Nephron progenitor cell (in vitro differentiated cells): ENCODE measurements around the gene C1orf174.

Source experiments
- DNase-seq: peaks from one replicate; pipeline ENCODE4 v3.0.0; 2021
- H3K27ac Mint-ChIP-seq: 2 replicates; pipeline ENCODE4 v1.8.0; 2021; ENCODE audit warnings: mild to moderate bottlenecking, moderate library complexity, mixed read lengths
- H3K27me3 Mint-ChIP-seq: 2 replicates; pipeline ENCODE4 v1.8.0; 2021; ENCODE audit warnings: mild to moderate bottlenecking, low read depth, mixed read lengths; ENCODE audit not compliant: poor library complexity
- H3K36me3 Mint-ChIP-seq: 2 replicates; pipeline ENCODE4 v1.8.0; 2021; ENCODE audit warnings: low read depth, mixed read lengths
- H3K4me1 Mint-ChIP-seq: 2 replicates; pipeline ENCODE4 v1.8.0; 2021; ENCODE audit warnings: mixed read lengths
- H3K4me3 Mint-ChIP-seq: 2 replicates; pipeline ENCODE4 v1.8.0; 2021; ENCODE audit warnings: mild to moderate bottlenecking, moderate library complexity, mixed read lengths
- H3K9me3 Mint-ChIP-seq: 2 replicates; pipeline ENCODE4 v1.8.0; 2021; ENCODE audit warnings: mild to moderate bottlenecking, moderate library complexity, mixed read lengths
- CTCF ChIP-seq: fragments of 200-600 bp; sonication (generic); IDR thresholded peaks from 2 replicates; pipeline ENCODE4 v1.5.0; 2021; ENCODE audit warnings: antibody characterized with exemption

The C1orf174 gene

GRCh38 chr1:3886691-3887090 is 13.4 kb downstream of the C1orf174 start:
- Mint-ChIP-seq H3K4me1 (no peaks in the 10 kb centered on the region), H3K4me3 (no peak overlapping the region), H3K27me3 (no peaks in the 10 kb centered on the region), H3K27ac (peak overlapping the region; percentile 73), H3K9me3 (no peaks in the 10 kb centered on the region), H3K36me3 (peaks cover 43% of the 10 kb centered on the region)
- no peak for TF ChIP-seq CTCF
- DNase-seq, result no peak

- H3K4me1 Mint-ChIP-seq, result no peaks in the 10 kb centered on the region
- DNase-seq, result no peak
- H3K27me3 Mint-ChIP-seq, result no peaks in the 10 kb centered on the region
- TF ChIP-seq CTCF, result no peak
- H3K9me3 Mint-ChIP-seq, result no peaks in the 10 kb centered on the region
- H3K36me3 Mint-ChIP-seq, result peaks cover 43% of the 10 kb centered on the region
- peak overlapping the region; percentile 73 for H3K27ac Mint-ChIP-seq
- H3K4me3 Mint-ChIP-seq, result no peak overlapping the region
Measured at GRCh38 chr1:3886106-3886670, 13.9 kb downstream of the C1orf174 start.

- H3K27me3 Mint-ChIP-seq, result no peaks in the 10 kb centered on the region
- peak overlapping the region; percentile 36 for H3K27ac Mint-ChIP-seq
- no peak for DNase-seq
- no peaks in the 10 kb centered on the region for H3K4me1 Mint-ChIP-seq
- H3K9me3 Mint-ChIP-seq, result no peaks in the 10 kb centered on the region
- H3K4me3 Mint-ChIP-seq, result no peak overlapping the region
- H3K36me3 Mint-ChIP-seq, result peaks cover 47% of the 10 kb centered on the region
- no peak for TF ChIP-seq CTCF
Measured at GRCh38 chr1:3885611-3886010, 14.5 kb downstream of the C1orf174 start.

GRCh38 chr1:3884966-3885365 is 15.1 kb downstream of the C1orf174 start:
- DNase-seq, result no peak
- Mint-ChIP-seq H3K9me3 (peaks cover 1% of the 10 kb centered on the region), H3K27ac (no peak overlapping the region), H3K36me3 (peaks cover 49% of the 10 kb centered on the region), H3K4me3 (no peak overlapping the region), H3K4me1 (no peaks in the 10 kb centered on the region), H3K27me3 (no peaks in the 10 kb centered on the region)
- no peak for TF ChIP-seq CTCF

- Mint-ChIP-seq H3K4me3 (no peak overlapping the region), H3K27ac (no peak overlapping the region), H3K4me1 (no peaks in the 10 kb centered on the region), H3K36me3 (peaks cover 55% of the 10 kb centered on the region), H3K9me3 (peaks cover 17% of the 10 kb centered on the region), H3K27me3 (no peaks in the 10 kb centered on the region)
- DNase-seq, result no peak
- no peak for TF ChIP-seq CTCF
Measured at GRCh38 chr1:3883194-3883925, 16.7 kb downstream of the C1orf174 start.

GRCh38 chr1:3881193-3881480 is 18.9 kb downstream of the C1orf174 start:
- peaks cover 19% of the 10 kb centered on the region for H3K9me3 Mint-ChIP-seq
- TF ChIP-seq CTCF, result no peak
- H3K27ac Mint-ChIP-seq, result peak overlapping the region; percentile 59
- H3K4me1 Mint-ChIP-seq, result no peaks in the 10 kb centered on the region
- no peaks in the 10 kb centered on the region for H3K27me3 Mint-ChIP-seq
- H3K4me3 Mint-ChIP-seq, result no peak overlapping the region
- DNase-seq, result no peak
- peaks cover 65% of the 10 kb centered on the region for H3K36me3 Mint-ChIP-seq
